GM19193 (cell line): ENCODE results near the gene ZFP36L1.

ENCODE experiments used
- POLR2A ChIP-seq: IDR thresholded peaks from 4 replicates; pipeline ENCODE4 v1.6.1; 2011; ENCODE audit not compliant: insufficient read depth, insufficient read length; ENCODE audit errors: extremely low read depth

The ZFP36L1 gene

GRCh38 chr14:68820536-68820935 lies 27.7 kb upstream of the ZFP36L1 start:
- no peak for TF ChIP-seq POLR2A

- TF ChIP-seq POLR2A: no peak
Observed at GRCh38 chr14:68820119-68820518, 27.3 kb upstream of the ZFP36L1 start.

DNA sequence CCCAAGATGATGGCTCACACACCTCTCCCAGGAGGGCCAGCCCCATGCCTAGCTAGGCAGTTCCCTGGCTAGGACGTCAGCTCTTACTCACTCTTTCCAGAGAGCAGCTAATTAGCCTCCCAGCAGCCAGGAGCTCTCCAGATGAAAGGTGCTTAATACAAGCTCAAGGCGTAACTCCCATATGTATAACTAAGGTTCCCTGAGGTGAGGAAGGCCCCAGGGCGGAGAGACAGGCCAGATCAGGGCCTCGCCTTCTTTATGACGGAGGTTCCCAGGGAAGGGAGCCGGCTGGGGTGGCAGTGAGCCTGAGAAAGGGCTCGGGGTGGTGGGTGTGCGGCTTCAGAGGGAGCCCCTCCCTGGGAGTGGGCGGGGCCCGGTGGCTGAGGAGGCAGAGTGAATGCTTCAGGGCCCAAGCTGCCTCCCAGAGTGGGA lies 26.4 kb upstream of the ZFP36L1 start:
- TF ChIP-seq POLR2A: no peak

DNA sequence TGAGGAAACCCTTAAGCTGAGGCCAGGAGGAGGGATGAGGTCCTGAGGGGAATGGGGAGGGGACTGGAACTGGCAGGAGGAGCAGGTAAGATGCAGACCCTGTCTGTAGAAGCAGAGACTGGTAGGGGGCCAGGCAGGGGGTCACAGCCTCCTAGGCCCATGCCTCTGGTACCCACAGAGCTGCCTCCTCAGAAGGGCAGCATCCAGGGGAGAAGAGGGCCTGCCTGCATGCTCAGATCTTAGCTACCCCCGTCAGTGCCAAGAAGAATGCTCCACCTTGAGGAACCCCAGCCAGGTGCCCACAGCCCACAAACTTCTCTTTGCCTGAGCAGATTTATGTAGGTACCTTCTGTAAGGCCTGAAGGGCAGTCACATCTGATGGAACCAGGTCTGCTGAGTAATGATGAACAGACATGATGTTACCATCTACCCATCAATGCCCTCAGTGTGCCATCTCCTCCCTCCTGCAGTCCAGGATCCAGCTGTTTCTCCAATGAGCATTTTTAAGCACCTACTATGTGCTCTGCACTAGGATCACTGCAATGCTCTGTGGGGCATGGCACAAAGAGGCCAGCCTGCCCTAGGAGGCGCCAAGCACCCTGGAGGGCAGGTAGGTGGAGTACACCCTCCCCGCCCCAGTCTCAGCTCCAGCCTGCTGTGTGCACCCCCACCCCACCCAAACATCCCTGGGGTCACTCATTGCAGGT lies 24.8 kb upstream of the ZFP36L1 start:
- TF ChIP-seq POLR2A: no peak

DNA sequence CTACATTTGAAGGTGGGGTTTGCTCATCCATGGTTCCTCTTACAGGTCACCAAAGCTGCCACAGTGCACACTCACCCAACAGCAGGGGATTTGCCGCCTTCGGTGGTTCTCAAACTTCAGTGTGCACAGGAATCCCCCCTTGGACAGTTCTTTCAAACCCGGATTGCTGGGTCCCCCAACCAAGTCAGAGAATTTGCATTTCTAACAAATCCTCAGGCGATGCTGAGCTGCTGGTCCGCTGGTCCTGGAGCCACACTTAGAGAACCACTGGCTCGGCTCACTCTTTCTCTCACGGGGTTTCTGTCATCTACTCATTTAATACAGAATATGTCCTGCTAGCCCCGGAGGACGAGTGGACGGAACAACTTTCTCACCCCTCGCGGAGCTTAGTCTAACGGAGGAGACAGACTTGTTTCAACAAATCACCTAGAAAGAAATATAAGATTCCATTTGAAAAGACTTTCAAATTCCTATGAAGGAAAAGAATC lies 24.1 kb upstream of the ZFP36L1 start:
- no peak for TF ChIP-seq POLR2A

- peak; percentile 66 for TF ChIP-seq POLR2A
Observed at GRCh38 chr14:68816183-68816942, 23.5 kb upstream of the ZFP36L1 start.

- no peak for TF ChIP-seq POLR2A
Observed at GRCh38 chr14:68815298-68816182, 22.7 kb upstream of the ZFP36L1 start.

- TF ChIP-seq POLR2A: peak; percentile 42
Observed at GRCh38 chr14:68814539-68815297, 21.9 kb upstream of the ZFP36L1 start.

GRCh38 chr14:68814238-68814538 lies 21.3 kb upstream of the ZFP36L1 start:
- no peak for TF ChIP-seq POLR2A

DNA sequence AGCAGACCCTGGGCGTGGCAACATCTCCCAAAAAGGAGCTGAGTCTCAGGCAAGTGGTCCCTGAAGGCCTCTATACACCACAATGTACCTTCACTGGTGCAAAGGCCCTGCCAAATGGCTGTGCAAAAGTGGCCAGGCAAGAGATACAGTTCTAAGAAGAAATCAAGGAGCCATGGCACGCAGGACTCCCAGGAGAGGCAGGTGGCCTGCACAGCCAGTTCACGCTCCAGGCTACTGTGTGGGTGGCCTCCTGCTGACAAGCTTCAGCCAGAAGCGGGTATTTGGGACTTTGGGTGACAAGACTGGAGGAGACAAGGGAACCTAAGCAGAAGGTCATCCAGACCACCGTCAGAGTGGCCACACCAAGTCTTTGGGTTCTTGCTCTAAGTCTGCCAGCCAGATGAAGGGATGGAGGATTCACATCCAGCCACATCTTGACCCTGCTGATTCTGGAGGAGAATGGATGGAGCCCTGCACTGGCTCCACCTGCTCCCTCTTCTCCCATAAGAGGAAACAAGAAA lies 20.5 kb upstream of the ZFP36L1 start:
- TF ChIP-seq POLR2A: no peak

DNA sequence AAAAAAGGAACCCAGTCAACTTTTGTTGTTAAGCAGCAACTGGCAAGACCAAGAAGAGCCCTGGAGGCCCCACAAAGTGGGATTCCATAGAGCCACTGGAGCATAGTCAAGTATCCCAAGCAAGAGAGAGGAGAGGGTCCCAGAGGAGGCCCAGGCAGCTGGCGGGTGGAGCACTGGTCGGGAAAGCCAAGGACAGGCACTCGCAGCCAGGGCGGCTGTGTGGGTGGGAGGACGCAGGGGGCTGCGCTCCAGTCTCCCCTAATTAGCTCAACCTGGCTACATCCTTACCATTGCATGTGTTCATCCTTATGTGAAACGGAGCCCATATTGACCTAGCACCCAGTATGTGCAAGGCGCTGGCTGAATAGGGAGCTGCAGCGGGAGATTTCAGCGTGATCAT lies 18.3 kb upstream of the ZFP36L1 start:
- TF ChIP-seq POLR2A: no peak

GRCh38 chr14:68810173-68811153 lies 17.6 kb upstream of the ZFP36L1 start:
- TF ChIP-seq POLR2A: no peak

- TF ChIP-seq POLR2A: no peak
Observed at GRCh38 chr14:68809524-68809923, 16.7 kb upstream of the ZFP36L1 start.

DNA sequence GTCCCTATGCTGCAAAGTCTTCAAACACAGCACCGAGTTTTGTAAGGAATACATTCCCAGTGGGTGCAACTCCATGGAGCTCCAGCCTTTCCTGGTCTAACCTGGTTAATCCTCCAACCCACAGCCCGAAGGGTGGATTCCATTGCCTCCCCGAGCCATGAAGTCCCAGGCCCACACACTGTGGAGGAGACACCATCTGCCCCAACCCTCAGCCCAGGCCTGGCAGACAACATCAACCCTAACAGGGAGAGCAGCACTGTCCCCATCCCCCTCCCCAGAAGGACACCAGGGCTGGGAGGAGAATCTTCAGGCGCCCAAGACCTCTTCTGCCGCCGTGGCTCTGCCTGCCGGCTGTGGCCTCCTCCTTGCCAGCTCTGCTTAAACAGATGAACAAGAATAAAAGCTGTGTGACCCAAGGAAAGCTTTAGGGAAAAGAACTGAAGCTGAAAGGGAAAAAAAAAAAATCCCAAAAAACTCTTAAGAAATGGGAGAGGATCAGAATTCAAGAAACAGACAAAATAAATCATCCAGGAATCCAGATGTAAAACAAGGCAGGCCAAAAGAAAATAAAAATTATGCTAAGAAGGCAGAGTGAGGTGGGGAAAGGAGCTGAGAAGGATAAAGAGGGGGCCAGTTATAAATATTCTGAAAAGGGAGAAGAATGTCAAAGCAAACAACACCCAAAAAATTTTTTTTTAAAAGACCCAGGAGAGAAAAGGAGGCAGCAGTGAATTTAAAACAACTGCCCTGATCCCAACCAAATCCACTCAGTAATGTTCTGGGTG lies 16.0 kb upstream of the ZFP36L1 start:
- no peak for TF ChIP-seq POLR2A
